UCSD-AML1 (cell line): Measurements from ENCODE around the gene CPEB3.
A peak's percentile ranks its signal among the peaks of the same experiment; 100 is the strongest.

Experiments used
- DNase-seq: peaks from one replicate; lab custom pipeline; 2025; ENCODE audit not compliant: unreplicated experiment; lab: John Stamatoyannopoulos, UW

CPEB3 gene

DNA sequence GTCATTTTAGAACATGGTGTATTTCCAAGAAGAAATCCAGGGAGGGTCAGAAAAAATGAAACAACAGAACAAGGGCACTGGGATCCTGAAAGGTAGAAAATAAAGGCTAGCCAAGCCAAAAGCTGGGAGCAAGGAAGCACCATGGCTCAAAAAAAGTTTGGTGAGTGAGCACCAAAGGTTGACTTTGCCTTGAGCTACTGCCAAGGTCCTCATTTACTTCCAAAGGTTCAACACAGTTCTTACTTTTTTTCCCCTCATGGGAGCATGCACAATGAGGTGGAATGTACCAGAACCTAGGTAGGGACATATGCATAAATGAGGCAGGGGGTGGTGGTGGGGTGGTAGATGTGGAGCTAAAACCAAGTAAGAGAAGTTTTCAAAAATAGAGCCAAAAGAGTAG is 182.8 kb downstream of the CPEB3 start:
- no peak for DNase-seq

GRCh38 chr10:92103376-92104090 is 187.3 kb downstream of the CPEB3 start:
- DNase-seq = no peak

- DNase-seq = no peak
These were observed 188.2 kb downstream of the CPEB3 start for GRCh38 chr10:92102601-92103213.

DNA sequence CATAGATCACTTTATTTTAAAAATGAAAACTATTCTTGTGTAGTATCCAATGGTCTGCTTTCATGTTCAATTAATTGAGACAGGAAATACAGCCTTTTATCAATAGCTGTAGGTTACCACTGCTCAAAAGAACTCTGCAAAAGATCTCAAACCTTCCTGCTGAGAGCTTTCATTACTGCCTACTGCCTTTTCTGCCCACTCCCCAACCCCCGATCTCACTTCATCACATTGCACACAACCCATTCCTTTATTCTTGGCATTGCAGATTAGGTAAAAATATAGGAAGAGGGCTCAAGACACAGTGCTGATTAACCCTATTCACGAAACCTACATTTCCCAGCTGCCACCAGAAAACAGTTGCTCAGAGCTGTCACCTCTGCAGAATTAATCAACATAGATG is 195.9 kb downstream of the CPEB3 start:
- DNase-seq = no peak

GRCh38 chr10:92091965-92092364 is 198.9 kb downstream of the CPEB3 start:
- no peak for DNase-seq

DNA sequence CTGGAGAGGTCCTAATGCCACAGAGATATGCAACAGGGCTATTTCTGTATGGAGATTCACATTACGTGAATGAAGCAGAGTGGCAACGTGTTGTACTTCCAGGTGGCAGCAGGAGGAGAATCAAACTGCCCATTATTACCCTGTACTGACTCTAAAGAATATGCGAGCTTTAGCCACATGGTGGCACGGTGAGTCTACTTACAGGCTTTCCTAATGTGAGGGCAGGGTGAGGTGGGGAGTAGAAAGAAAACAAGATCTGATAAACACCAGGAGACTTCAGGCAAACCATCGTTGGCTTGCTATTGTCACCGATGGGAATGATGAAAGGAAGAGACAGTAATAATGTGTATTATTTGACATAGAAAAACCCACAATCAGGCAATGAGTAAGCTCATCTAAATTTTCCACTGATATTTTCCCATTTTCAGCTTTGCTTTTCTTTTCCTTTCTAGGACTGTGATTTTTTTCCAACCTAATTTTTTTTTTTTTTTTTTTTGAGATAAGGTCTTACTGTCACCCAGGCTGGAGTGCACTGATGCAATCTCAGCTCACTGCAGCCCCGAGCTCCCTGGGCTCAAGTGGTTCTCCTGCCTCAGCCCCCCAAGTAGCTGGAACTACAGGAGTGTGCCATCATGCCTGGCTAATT is 203.0 kb downstream of the CPEB3 start:
- DNase-seq = peak; percentile 42

- no peak for DNase-seq
These were observed 208.1 kb downstream of the CPEB3 start for GRCh38 chr10:92082583-92083280.

DNA sequence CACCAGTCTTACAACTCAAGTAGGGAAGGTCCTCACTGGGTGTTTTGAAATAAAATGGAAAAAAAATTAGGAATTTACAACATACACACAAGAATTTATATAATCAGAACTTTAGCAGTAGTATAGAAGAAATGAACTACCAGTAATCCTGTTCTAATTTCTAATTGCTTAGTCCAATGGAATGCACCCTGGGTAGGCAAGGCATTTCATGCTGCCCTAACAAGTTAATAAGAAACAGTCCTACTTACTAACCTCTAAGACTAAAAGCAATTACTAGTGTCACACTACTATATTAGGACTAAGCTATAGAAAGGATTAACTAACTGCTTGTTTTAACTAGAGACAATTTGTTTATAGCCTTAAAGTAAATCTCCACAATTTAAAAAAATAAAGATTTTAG is 209.2 kb downstream of the CPEB3 start:
- no peak for DNase-seq

- no peak for DNase-seq
These were observed 210.6 kb downstream of the CPEB3 start for GRCh38 chr10:92080244-92080643.

DNA sequence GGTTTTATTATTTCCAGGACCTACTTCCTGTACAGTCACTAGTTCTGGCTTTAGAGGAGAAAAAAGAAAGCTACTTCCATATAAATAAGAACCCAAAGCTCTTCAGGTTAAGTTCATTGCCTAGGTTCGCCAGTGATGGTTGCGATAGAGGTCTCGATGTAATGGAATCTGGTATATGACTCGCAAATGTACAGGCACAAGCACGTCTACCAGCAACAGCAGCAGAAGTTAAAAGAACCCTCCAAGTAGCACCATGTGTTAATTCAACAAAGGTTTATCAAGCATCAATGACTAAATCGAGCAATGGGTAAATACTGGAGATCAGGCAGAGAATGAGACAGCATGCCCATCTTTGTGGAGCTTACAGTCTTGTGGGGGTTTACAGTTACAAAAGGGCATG is 211.9 kb downstream of the CPEB3 start:
- no peak for DNase-seq

DNA sequence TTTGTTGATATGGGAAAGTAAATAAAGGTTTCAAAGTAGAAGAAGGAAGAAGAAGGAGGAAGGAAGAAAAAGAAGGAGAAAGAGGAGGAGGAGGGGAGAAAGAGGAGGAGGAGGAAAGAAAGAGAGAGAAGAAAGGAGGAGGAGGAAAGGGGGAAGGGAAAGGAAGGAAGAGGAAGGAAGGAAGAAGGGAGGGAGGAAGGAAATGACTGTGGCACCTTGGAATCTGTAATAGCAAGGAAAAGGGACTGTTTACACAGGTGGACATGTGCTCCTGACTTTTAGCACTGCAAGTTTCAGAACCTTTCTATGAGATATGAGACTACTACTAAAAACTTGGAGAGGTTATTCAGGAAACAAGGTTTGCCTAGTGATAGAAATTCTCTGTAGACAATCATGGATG is 214.2 kb downstream of the CPEB3 start:
- DNase-seq = no peak

- DNase-seq = no peak
These were observed 215.0 kb downstream of the CPEB3 start for GRCh38 chr10:92075829-92076228.

DNA sequence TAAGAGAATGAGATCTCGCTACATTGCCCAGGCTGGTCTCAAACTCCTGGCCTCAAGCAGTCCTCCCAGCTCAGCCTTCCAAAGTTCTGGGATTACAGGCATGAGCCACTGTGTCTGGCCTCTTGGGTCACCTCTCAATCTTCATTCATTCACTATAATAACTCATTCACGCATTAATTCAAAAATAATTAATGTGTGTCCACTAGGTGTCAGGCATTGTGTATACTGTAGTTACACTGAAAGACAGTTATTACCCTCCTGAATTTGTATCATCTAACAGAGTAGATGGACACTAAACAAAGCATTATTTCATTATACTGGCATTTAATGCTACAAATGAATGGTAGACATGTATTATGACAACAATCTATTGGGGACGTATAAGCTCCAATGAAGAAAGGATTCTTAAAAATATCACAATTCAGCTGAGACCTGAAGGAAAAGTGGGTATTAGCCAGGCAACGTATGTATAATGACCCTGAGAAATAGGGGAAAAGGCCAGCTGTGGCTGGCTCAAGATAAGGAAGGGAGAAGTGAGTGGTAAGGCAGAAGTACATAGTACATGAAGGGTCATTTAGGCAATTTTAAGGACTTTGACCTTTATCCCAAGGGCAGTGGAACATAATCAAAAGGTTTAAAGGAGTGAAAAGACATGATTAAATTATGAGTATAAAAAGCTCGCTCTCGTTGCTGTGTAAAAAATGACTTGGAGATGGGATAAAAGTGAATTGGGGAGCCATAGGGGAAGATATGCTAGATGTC is 216.6 kb downstream of the CPEB3 start:
- DNase-seq = no peak

DNA sequence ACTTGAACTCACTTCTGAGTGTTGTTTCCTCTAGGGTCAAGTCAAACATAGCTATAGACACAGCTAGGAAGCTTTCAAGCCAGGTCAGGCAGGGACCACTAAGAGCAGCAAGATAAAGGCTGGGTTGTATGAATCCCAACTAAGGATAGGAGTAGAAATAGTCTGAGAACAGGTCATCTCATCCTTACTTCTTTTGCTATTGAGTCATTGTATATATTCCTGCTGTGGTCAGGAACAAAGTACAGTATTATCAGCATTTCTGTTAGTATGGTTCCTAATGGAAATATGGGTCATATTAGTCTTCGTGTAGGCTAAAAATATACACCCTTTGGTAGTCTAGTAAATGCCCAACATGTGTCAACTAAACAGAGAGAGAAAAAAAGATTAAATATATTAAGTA is 222.0 kb downstream of the CPEB3 start:
- no peak for DNase-seq

DNA sequence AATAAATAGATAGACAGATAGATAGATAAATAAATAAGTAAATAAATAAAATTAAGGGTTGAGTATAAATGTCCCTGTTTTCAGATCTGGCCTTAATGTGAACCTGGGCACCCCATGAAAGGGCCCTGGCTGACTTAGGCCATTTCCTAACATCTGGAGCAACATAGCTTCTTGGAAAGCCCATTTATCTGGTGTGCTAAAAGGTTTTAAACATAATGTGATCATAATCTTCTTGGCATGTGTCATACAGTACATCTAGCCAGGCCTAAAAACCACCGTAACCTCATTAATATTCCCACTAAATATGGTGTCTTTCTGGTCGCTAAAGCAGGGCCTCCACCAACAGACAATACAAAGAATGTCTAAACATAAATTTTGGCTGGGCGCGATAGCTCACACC is 224.5 kb downstream of the CPEB3 start:
- no peak for DNase-seq

DNA sequence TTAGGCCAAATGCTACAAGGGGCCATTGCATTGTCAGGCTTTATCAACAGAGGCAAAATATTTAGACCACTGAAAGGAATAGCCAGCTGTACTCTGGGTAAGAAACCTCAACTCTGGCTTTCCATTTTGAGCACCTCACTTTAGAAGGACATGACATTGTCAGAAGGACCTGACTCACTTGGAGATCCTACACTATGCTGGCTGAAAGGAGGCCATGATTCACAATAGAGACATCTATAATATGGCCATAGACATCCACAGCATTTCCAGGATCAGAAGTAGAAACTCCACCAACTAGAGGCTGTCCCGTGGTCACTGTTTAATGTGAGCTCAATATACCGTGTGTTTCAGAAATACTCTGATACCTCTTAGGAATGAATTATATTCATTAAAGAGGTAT is 226.4 kb downstream of the CPEB3 start:
- no peak for DNase-seq

DNA sequence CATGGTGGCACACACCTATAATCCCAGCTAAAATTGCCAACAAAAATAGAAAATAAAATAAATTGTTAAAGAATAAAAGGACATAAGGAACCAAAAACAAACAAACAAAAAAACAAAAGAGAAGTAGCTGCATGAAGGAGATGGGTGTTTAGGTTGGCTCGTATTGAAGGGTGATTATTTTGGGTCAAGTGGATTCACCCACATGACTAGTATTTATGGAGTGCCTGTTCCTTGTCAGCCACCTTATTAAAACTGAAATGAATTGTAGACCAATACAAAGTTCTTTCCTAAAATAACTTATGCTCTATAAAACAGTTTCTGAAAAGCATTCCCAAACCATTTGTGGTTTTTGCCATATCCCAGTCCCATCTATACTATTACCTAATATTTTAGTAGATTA is 228.6 kb downstream of the CPEB3 start:
- DNase-seq = no peak

DNA sequence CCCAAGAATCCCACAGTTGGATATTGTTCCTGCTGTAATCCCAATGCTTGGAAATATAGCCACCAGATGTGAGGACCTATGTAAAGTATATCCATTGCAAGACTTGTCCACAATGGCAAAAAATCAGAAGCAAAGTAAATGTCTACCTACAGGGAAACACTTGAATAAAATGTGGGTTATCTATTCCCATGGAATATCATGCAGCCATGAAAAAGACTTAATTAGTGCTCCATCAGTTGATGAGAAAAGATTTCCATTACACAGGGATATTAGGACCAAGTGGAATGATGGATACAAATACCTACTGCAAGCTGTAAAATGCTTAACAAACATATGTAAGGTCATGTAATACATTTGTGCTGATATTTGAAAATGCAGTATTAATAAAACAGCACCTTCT is 236.1 kb downstream of the CPEB3 start:
- no peak for DNase-seq

DNA sequence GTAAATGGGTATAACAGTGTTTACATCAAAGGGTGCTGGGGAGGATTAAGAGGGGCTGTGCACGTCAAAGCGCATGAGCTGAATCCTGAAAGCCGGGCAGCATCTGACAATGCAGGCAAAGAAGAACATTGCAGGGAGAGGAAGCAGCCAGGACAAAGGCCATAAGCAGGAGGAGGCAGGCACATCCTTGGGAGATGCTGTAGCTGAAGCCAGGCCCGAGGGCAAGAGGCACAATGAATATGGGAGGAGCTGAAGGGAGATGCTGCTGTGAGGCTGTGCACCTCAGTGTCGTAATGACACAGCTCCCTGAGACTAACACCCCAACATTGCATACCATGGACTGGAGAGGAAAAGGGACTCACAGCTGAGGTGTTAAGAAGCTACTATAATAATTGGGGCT is 238.1 kb downstream of the CPEB3 start:
- no peak for DNase-seq

DNA sequence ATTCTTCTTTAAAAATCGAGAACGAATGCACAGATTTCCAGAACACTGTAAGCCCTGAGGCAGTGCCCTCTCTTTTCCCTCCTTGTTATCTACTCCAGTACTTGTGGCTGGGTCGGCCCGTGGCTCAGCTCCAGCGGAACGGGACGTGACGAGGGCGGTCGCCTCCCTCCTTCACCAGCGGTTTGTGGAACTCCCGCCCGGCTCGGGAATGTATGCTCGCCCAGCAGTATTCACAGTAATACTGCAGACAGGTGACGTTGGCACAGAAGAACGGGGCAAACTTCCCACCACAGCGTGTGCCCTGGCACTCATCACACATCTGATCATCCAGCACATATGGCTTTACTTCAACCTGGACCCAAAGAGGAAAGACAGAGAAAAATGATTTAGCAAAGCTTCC is 238.8 kb downstream of the CPEB3 start:
- DNase-seq = no peak

DNA sequence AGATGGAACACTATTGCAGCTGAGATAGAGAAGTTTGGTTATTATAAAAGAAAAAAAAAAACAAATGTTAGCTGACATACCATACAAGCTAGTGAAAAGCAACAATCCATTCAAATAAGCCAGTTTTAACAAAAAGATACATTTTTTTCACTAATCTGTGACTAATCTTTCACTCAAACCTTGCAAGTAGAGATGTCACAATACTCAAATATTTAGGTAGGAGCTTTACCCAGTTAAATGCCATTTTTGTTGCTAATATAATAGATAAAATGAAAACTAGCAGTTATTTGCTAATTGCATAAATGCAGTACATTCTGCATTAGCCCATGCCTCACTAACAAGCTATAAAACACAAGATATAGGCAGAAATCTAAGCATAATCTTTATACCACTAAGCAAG is 243.7 kb downstream of the CPEB3 start:
- no peak for DNase-seq
